Measurements from ENCODE around the gene FBXO40. TPM values are rescaled to one million over a fixed set of nuclear protein-coding genes. Genes with fewer than 3 reads are reported as not detected.
"Not testable (repeated sequence)": the region's sequence is repeated elsewhere in the genome, so short reads cannot be mapped to it uniquely, and the experiment has no call there.

The FBXO40 gene
- total RNA-seq, 4 donors from 2014 or later: not detected

DNA sequence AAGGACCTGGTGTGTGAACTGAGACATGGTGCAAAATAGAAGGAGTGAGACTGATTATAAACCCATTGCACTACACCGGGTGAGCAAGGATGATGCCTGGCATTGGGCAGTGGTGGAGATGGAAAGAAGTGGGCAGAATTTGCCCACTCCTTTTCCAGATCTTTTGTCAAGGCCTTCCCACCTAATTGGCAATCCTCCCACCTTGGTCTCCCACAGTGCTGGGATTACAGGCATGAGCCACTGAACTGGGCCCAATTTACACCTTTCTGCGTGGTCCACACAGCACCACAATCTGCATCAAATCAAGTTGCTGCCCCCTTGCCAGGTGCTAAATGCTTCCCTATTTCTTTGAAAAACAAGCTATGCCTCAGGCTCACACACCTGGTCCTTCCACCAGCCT lies 5.4 kb downstream of the FBXO40 start:
- TF ChIP-seq POLR2A (IDR thresholded peaks at IDR 0.05; ENCODE audit: low read depth) (no peak), EP300 (IDR thresholded peaks at IDR 0.05) (no peak), POLR2AphosphoS5 (IDR thresholded peaks at IDR 0.05) (no peak)
- TF ChIP-seq, protein P1, sequence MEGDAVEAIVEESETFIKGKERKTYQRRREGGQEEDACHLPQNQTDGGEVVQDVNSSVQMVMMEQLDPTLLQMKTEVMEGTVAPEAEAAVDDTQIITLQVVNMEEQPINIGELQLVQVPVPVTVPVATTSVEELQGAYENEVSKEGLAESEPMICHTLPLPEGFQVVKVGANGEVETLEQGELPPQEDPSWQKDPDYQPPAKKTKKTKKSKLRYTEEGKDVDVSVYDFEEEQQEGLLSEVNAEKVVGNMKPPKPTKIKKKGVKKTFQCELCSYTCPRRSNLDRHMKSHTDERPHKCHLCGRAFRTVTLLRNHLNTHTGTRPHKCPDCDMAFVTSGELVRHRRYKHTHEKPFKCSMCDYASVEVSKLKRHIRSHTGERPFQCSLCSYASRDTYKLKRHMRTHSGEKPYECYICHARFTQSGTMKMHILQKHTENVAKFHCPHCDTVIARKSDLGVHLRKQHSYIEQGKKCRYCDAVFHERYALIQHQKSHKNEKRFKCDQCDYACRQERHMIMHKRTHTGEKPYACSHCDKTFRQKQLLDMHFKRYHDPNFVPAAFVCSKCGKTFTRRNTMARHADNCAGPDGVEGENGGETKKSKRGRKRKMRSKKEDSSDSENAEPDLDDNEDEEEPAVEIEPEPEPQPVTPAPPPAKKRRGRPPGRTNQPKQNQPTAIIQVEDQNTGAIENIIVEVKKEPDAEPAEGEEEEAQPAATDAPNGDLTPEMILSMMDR (IDR thresholded peaks at IDR 0.05): no peak
- no peak overlapping the region for H3K27ac ChIP-seq (replicated peaks in 1 of 4)
- no peaks in the 10 kb centered on the region for H3K27me3 ChIP-seq
- DNase-seq (ENCODE audit: extremely low spot score): no peak
- WGBS: 78% methylated on average over 2 of the region's 2 CpGs
- H3K9me3 ChIP-seq: no peaks in the 10 kb centered on the region
- H3K4me1 ChIP-seq: peaks cover 0 to 22% (median 9%) of the 10 kb centered on the region in 4 donors
- no peak overlapping the region for H3K4me3 ChIP-seq
- intact Hi-C loops (cut with DNase I): no loop called here
- H3K36me3 ChIP-seq: no peaks in the 10 kb centered on the region

DNA sequence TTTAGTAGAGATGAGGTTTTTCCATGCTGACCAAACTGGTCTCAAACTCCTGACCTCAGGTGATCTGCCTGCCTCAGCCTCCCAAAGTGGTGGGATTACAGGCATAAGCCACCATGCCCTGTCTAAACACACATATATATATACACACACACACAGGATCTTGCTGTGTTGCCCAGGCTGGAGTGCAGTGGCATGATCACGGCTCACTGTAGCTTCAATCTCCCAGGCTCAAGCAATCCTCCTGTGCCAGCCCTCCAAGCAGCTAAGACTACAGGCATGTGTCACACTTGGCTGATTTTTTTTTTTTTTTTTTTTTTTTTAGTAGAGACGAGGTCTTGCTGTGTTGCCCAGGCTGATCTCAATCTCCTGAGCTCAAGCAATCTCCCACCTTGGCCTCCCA lies 6.7 kb downstream of the FBXO40 start:
- H3K27me3 ChIP-seq; DNase-seq (ENCODE audit: extremely low spot score); H3K9me3 ChIP-seq; H3K4me3 ChIP-seq; intact Hi-C loops (cut with DNase I); H3K27ac ChIP-seq (replicated peaks in 1 of 4); H3K36me3 ChIP-seq: not testable (repeated sequence)
- 87% methylated on average over 2 of the region's 2 CpGs for WGBS
- peaks cover 0 to 22% (median 9%) of the 10 kb centered on the region in 4 donors for H3K4me1 ChIP-seq

DNA sequence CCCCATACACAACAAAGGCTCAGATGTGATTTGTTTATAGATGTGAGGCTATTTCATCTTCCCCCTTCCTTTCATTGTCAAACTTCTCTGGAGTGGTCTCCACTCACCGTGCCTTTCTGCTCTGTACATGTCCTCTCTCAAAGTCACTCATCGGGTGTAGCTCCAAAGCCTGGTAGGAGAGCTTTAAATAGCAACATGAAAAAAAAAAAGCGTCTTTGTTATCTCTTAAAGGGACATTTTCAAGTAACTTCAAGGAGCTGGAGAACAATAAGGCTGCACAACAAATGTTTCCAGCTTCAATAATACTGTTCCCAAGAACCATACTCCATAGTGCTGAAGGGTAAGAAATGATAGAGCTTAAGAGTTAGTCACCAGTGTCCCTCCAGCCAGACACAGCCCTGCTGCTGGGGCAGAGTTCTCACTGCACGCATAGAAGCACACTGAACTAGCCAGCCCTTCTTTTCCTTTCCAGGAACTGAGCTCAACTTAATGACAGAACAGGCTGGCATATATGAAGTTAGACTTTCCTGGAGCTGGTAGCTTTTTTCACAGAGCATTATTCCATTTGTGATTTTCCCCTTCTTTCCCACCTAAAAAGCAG lies 8.1 kb downstream of the FBXO40 start:
- no peaks in the 10 kb centered on the region for H3K9me3 ChIP-seq
- intact Hi-C loops (cut with DNase I): no loop called here
- no peaks in the 10 kb centered on the region for H3K27me3 ChIP-seq
- H3K27ac ChIP-seq (replicated peaks in 1 of 4): no peak overlapping the region
- DNase-seq (ENCODE audit: extremely low spot score): no peak
- H3K36me3 ChIP-seq: no peaks in the 10 kb centered on the region
- 25% methylated on average over 4 of the region's 4 CpGs for WGBS
- H3K4me3 ChIP-seq: no peak overlapping the region
- H3K4me1 ChIP-seq: peaks cover 0 to 22% (median 9%) of the 10 kb centered on the region in 4 donors
- no peak for TF ChIP-seq POLR2A (IDR thresholded peaks at IDR 0.05; ENCODE audit: low read depth)
- TF ChIP-seq POLR2AphosphoS5 (IDR thresholded peaks at IDR 0.05): no peak
- TF ChIP-seq, protein P1 (IDR thresholded peaks at IDR 0.05): no peak
- TF ChIP-seq EP300 (IDR thresholded peaks at IDR 0.05): no peak

DNA sequence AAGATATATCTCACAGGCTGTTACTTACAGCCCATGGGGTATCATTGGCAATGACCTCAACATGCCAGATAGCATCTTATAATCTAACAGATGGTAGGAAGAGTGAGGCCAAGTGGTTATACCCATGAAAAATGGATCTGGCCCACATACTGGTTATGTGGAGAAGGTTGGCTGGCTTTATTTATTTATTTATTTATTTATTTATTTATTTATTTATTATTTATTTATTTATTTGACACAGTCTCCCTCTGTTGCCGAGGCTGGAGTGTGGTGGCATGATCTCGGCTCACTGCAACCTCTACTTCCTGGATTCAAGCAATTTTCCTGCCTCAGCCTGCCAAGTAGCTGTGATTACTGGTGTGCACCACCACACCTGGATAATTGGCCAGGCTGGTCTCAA lies 11.6 kb downstream of the FBXO40 start:
- Histone ChIP-seq H3K27me3 (no peaks in the 10 kb centered on the region), H3K36me3 (no peaks in the 10 kb centered on the region), H3K9me3 (no peaks in the 10 kb centered on the region), H3K4me3 (no peak overlapping the region), H3K27ac (replicated peaks in 1 of 4) (no peak overlapping the region), H3K4me1 (peaks cover 0 to 22% (median 9%) of the 10 kb centered on the region in 4 donors)
- TF ChIP-seq POLR2A (IDR thresholded peaks at IDR 0.05; ENCODE audit: low read depth) (no peak), POLR2AphosphoS5 (IDR thresholded peaks at IDR 0.05) (no peak), EP300 (IDR thresholded peaks at IDR 0.05) (no peak)
- TF ChIP-seq, protein P1 (IDR thresholded peaks at IDR 0.05): no peak
- no peak for DNase-seq (ENCODE audit: extremely low spot score)
- 83% methylated on average over 2 of the region's 2 CpGs for WGBS
- intact Hi-C loops (cut with DNase I): no loop called here

DNA sequence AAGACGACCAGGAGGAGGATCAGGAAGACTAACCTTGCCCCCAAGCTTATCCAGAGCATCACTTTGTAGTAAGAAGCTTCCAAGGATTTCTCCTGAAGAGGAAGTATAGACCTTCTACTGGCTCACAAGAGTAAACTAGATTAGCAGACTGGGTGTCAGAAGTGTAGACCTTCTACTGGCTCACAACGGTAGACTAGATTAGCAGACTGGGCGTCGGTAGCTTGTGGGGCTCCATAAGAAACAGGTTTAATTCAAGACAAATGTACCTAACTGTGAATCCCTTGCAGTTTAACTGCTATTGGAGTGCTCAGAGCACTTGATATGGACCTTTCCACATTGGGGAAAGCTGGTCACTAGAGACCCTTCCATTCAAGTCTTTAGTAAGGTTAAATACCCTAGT lies 12.9 kb downstream of the FBXO40 start:
- DNase-seq (ENCODE audit: extremely low spot score): no peak
- H3K4me1 ChIP-seq: peaks cover 0 to 12% (median 7%) of the 10 kb centered on the region in 4 donors
- no peak overlapping the region for H3K4me3 ChIP-seq
- WGBS: 86% methylated on average over 4 of the region's 4 CpGs
- no peak overlapping the region for H3K27ac ChIP-seq (replicated peaks in 1 of 4)
- H3K36me3 ChIP-seq: no peaks in the 10 kb centered on the region
- TF ChIP-seq, protein P1 (IDR thresholded peaks at IDR 0.05): no peak
- no peak for TF ChIP-seq EP300 (IDR thresholded peaks at IDR 0.05)
- TF ChIP-seq POLR2A (IDR thresholded peaks at IDR 0.05; ENCODE audit: low read depth): no peak
- no peak for TF ChIP-seq POLR2AphosphoS5 (IDR thresholded peaks at IDR 0.05)
- H3K9me3 ChIP-seq: no peaks in the 10 kb centered on the region
- H3K27me3 ChIP-seq: no peaks in the 10 kb centered on the region
- intact Hi-C loops (cut with DNase I): no loop called here
